Panc1 (cell line): ENCODE data around the gene HAL. TPM values are rescaled to one million over a fixed set of nuclear protein-coding genes. Genes with fewer than 3 reads are reported as not detected.

Experiments
- ATAC-seq: fragments of 200-7000 bp; cut with Tn5 transposase; 2 replicates; pipeline ENCODE4 v1.9.1; 2020; ENCODE audit warnings: mild to moderate bottlenecking, moderate library complexity
- BruUV-seq: library from RNA; stranded (reverse); fragments of 400-500 nt; replicated peaks from 2 replicates; lab custom pipeline; 2021; lab: Mats Ljungman, UMichigan
- CTCF ChIA-PET: fragments of 300-600 bp; sonication (Branson Sonifier 250); formaldehyde crosslinking; loops from one replicate; lab custom pipeline; 2022; ENCODE audit warnings: antibody characterized with exemption; lab: Charles Lee
- POLR2A ChIA-PET: fragments of 300-600 bp; sonication (Branson Sonifier 250); formaldehyde crosslinking; loops from one replicate; lab custom pipeline; 2022; ENCODE audit warnings: antibody characterized with exemption; lab: Charles Lee
- DNase-seq: peaks from one replicate; pipeline ENCODE4 v3.0.0-alpha.2; 2010; ENCODE audit warnings: low read depth, low spot score
- H3K27ac ChIP-seq: 2 replicates; pipeline ENCODE4 v1.5.1; 2011; ENCODE audit warnings: mild to moderate bottlenecking, low read length, inconsistent platforms
- H3K27me3 ChIP-seq: fragments of 200-500 bp; sonication (Bioruptor generic); 2 replicates; pipeline ENCODE4 v1.6.0; 2014; ENCODE audit warnings: low read length, inconsistent platforms; ENCODE audit not compliant: control insufficient read depth, insufficient read depth
- H3K36me3 ChIP-seq: fragments of 200-500 bp; sonication (Bioruptor generic); 2 replicates; pipeline ENCODE4 v1.5.1; 2014; ENCODE audit warnings: inconsistent platforms, mild to moderate bottlenecking, low read length, moderate library complexity; ENCODE audit not compliant: control insufficient read depth, insufficient read depth
- H3K4me1 ChIP-seq: 2 replicates; pipeline ENCODE4 v1.5.1; 2011; ENCODE audit warnings: inconsistent platforms, mild to moderate bottlenecking, low read length, moderate library complexity; ENCODE audit not compliant: control insufficient read depth, insufficient read depth
- H3K4me3 ChIP-seq, 2 experiments: 2 replicates each; pipeline ENCODE4 v1.5.1; 2011 to 2012; ENCODE audit warnings: low read depth in 2 of 2, low read length in 2 of 2, mild to moderate bottlenecking in 2 of 2, inconsistent platforms in 1 of 2, moderate library complexity in 1 of 2
- H3K9me3 ChIP-seq: fragments of 200-500 bp; sonication (Bioruptor generic); 2 replicates; pipeline ENCODE4 v1.5.1; 2014; ENCODE audit warnings: low read depth, mild to moderate bottlenecking, inconsistent platforms, low read length, moderate library complexity; ENCODE audit not compliant: control insufficient read depth, insufficient read depth
- CTCF ChIP-seq: fragments of 450-650 bp; IDR thresholded peaks from 2 replicates; pipeline ENCODE4 v1.5.1; 2017; ENCODE audit warnings: mild to moderate bottlenecking
- POLR2AphosphoS5 ChIP-seq: IDR thresholded peaks from 2 replicates; pipeline ENCODE4 v1.6.1; 2012; ENCODE audit warnings: mild to moderate bottlenecking, low read depth, low read length, moderate library complexity
- REST ChIP-seq, 2 experiments: IDR thresholded peaks; 2 replicates each; pipeline ENCODE4 v1.6.1; 2011 to 2012; ENCODE audit warnings: low read depth in 2 of 2, control low read depth in 1 of 2, low read length in 1 of 2, mild to moderate bottlenecking in 1 of 2, moderate library complexity in 1 of 2; ENCODE audit not compliant: insufficient read depth in 1 of 2
- SIN3A ChIP-seq: IDR thresholded peaks from 2 replicates; pipeline ENCODE4 v1.6.1; 2012; ENCODE audit warnings: low read depth, mild to moderate bottlenecking, low read length, moderate library complexity, borderline replicate concordance; ENCODE audit not compliant: insufficient read depth
- TCF7L2 ChIP-seq: IDR thresholded peaks from 2 replicates; pipeline ENCODE4 v1.6.1; 2011; ENCODE audit warnings: mild to moderate bottlenecking, low read depth, low read length, inconsistent platforms
- in situ Hi-C: cut with HindIII; loops from 2 replicates; pipeline ENCODE4 v1.10.0; 2016; ENCODE audit warnings: low sequenced_read_pairs, low pct_unique_long_range_greater_than_20kb
- intact Hi-C: fragments of 100-400 bp; cut with micrococcal nuclease; formaldehyde crosslinking; loops from one replicate; pipeline ENCODE4 v1.10.0; 2022; ENCODE audit not compliant: unreplicated experiment
- total RNA-seq: library from RNA; stranded (reverse); gene quantifications from one replicate; pipeline ENCODE4 v1.2.1, GENCODE V29; 2021; ENCODE audit not compliant: unreplicated experiment

Gene HAL
- total RNA-seq, 1 experiment from 2014 or later: 0.08 TPM

GRCh38 chr12:95982602-95983001 is 13.5 kb downstream of the HAL start:
- BruUV-seq: no TSS peak
- H3K27ac ChIP-seq: no peak overlapping the region
- TF ChIP-seq POLR2AphosphoS5 (no peak), REST (IDR thresholded peaks at IDR 0.05; ENCODE audit: insufficient read depth in 1 of 2, low read depth in 2 of 2, low read length in 1 of 2) (no peak), TCF7L2 (no peak), SIN3A (no peak), CTCF (no peak)
- no peaks in the 10 kb centered on the region for H3K36me3 ChIP-seq
- no peaks in the 10 kb centered on the region for H3K4me1 ChIP-seq
- DNase-seq (no peak), ATAC-seq (no peak)
- in situ Hi-C loops (no loop called here), intact Hi-C loops (no loop called here)
- POLR2A ChIA-PET: no interaction called here
- peaks cover 8% of the 10 kb centered on the region; the same call in 1 of the 2 replicates for H3K27me3 ChIP-seq
- CTCF ChIA-PET: no interaction called here
- no peaks in the 10 kb centered on the region for H3K9me3 ChIP-seq
- no peak overlapping the region for H3K4me3 ChIP-seq

- no peak for DNase-seq
- ATAC-seq: no peak
- ChIA-PET POLR2A (no interaction called here), CTCF (no interaction called here)
- H3K4me1 ChIP-seq: no peaks in the 10 kb centered on the region
- peaks cover 4% of the 10 kb centered on the region; the same call in 1 of the 2 replicates for H3K27me3 ChIP-seq
- no peak overlapping the region for H3K27ac ChIP-seq
- BruUV-seq: no TSS peak
- TF ChIP-seq REST (IDR thresholded peaks at IDR 0.05; ENCODE audit: insufficient read depth in 1 of 2, low read depth in 2 of 2, low read length in 1 of 2) (no peak), TCF7L2 (no peak), SIN3A (no peak), CTCF (no peak), POLR2AphosphoS5 (no peak)
- H3K36me3 ChIP-seq: no peaks in the 10 kb centered on the region
- H3K9me3 ChIP-seq: no peaks in the 10 kb centered on the region
- H3K4me3 ChIP-seq: no peak overlapping the region
- intact Hi-C loops: no loop called here
- in situ Hi-C loops: no loop called here
These were observed 15.7 kb downstream of the HAL start for GRCh38 chr12:95980437-95980836.
